SK-N-SH treated with all-trans-retinoic acid at 6 μM for 48 hours (cell line): ENCODE measurements around the gene PKDREJ.

ENCODE experiments used
- CSRNP3 ChIP-seq: fragments of 250-450 bp; sonication (Bioruptor Pico); IDR thresholded peaks from 2 replicates; pipeline ENCODE4 v1.5.1; 2021; ENCODE audit warnings: mild to moderate bottlenecking, moderate library complexity
- ESRRG ChIP-seq: fragments of 250-450 bp; sonication (Bioruptor Pico); IDR thresholded peaks from 2 replicates; pipeline ENCODE4 v1.6.1; 2021; ENCODE audit warnings: mild to moderate bottlenecking
- ISL1 ChIP-seq: fragments of 250-450 bp; sonication (Bioruptor Pico); IDR thresholded peaks from 2 replicates; pipeline ENCODE4 v2.1.2; 2022; ENCODE audit warnings: mild to moderate bottlenecking, moderate library complexity
- OSR1 ChIP-seq: fragments of 250-450 bp; sonication (Bioruptor Pico); IDR thresholded peaks from 2 replicates; pipeline ENCODE4 v1.8.0; 2022; ENCODE audit warnings: moderate library complexity, mild to moderate bottlenecking, inconsistent platforms
- ZFP3 ChIP-seq: fragments of 250-450 bp; sonication (Bioruptor Pico); IDR thresholded peaks from 2 replicates; pipeline ENCODE4 v1.5.0; 2020; ENCODE audit warnings: mild to moderate bottlenecking, moderate library complexity
- ZFP30 ChIP-seq: fragments of 450-650 bp; formaldehyde crosslinking; IDR thresholded peaks from 2 replicates; pipeline ENCODE4 v1.5.0; 2022; ENCODE audit warnings: mild to moderate bottlenecking, moderate library complexity
- TF ChIP-seq, protein P1 (sequence below): fragments of 250-450 bp; sonication (Bioruptor Pico); IDR thresholded peaks from 2 replicates; pipeline ENCODE4 v1.5.0; 2020; ENCODE audit warnings: mild to moderate bottlenecking, moderate library complexity

- TF ChIP-seq CSRNP3 (CRISPR knock-in tag) (no peak), ZFP3 (CRISPR knock-in tag) (no peak), ESRRG (CRISPR knock-in tag) (no peak), ISL1 (no peak), OSR1 (no peak), ZFP30 (CRISPR knock-in tag) (no peak)
- TF ChIP-seq, protein P1, sequence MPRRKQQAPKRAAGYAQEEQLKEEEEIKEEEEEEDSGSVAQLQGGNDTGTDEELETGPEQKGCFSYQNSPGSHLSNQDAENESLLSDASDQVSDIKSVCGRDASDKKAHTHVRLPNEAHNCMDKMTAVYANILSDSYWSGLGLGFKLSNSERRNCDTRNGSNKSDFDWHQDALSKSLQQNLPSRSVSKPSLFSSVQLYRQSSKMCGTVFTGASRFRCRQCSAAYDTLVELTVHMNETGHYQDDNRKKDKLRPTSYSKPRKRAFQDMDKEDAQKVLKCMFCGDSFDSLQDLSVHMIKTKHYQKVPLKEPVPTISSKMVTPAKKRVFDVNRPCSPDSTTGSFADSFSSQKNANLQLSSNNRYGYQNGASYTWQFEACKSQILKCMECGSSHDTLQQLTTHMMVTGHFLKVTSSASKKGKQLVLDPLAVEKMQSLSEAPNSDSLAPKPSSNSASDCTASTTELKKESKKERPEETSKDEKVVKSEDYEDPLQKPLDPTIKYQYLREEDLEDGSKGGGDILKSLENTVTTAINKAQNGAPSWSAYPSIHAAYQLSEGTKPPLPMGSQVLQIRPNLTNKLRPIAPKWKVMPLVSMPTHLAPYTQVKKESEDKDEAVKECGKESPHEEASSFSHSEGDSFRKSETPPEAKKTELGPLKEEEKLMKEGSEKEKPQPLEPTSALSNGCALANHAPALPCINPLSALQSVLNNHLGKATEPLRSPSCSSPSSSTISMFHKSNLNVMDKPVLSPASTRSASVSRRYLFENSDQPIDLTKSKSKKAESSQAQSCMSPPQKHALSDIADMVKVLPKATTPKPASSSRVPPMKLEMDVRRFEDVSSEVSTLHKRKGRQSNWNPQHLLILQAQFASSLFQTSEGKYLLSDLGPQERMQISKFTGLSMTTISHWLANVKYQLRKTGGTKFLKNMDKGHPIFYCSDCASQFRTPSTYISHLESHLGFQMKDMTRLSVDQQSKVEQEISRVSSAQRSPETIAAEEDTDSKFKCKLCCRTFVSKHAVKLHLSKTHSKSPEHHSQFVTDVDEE (CRISPR knock-in tag), result no peak
Measured at GRCh38 chr22:46297151-46297812, 34.1 kb upstream of the PKDREJ start.
